NT2/D1 (cell line): ENCODE results near the gene AXIN1.

Experiments used
- SUZ12 ChIP-seq: IDR thresholded peaks from 2 replicates; pipeline ENCODE4 v1.6.1; 2011; ENCODE audit not compliant: insufficient read length, insufficient read depth; ENCODE audit errors: extremely low read depth
- YY1 ChIP-seq: IDR thresholded peaks from 2 replicates; pipeline ENCODE4 v1.6.1; 2011; ENCODE audit not compliant: insufficient read length, insufficient read depth
- ZNF274 ChIP-seq: IDR thresholded peaks from 2 replicates; pipeline ENCODE4 v1.6.1; 2011; ENCODE audit warnings: mild to moderate bottlenecking, low read depth, low read length

GRCh38 chr16:273547-274421, 78.7 kb downstream of the AXIN1 start:
- TF ChIP-seq ZNF274 (no peak), SUZ12 (no peak), YY1 (no peak)
